ENCODE measurements around the gene LKAAEAR1. TPM values are rescaled to one million over a fixed set of nuclear protein-coding genes. Genes with fewer than 3 reads are reported as not detected.

The LKAAEAR1 gene
- total and polyA plus RNA-seq, 2 of the 13 experiments (the other 11 are each of a cell fraction or from before 2014, with no cell fraction given), result not detected

DNA sequence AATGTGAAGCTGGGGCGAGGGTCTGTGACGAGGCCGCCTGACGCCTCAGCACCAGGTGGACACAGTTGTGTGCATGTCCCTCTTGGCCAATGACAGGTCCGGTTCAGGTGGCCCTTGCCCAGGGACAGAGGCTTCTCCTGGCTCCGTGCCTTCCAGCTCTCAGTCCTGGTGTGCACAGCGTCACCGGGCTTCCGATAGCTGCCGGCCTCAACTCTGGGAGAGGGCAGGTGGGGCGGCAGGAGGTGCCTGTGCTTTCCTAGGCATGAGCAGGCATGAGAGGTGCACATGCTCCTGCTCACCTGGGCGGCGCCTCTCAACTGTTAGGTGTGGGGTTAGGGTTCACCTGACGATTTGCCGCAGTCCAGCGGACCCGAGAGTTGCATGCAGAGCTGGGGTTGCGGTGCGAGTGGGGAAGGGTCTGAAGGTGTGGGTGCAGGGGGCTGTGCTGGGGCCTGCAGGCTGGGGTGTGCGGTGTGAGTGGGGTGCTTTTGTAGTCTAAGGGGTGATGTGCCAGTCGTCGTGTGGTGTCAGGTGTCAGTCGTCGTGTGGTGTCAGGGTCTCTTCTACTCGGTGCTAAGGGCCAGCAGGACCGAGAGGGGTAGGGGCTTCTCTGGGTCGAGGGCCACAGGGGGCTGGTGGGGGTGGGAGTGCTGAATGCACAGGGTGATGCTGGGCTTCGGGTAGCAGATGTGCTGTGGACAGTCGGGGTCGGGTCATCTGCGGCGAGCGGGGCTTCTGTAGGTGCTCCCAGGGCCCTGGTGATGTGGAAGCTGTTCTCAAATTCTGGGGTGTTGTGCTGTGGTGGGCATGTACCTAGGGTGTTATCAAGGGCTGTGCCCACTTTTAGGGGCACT lies 31.0 kb downstream of the LKAAEAR1 start (continued):
- TF ChIP-seq, protein P1, sequence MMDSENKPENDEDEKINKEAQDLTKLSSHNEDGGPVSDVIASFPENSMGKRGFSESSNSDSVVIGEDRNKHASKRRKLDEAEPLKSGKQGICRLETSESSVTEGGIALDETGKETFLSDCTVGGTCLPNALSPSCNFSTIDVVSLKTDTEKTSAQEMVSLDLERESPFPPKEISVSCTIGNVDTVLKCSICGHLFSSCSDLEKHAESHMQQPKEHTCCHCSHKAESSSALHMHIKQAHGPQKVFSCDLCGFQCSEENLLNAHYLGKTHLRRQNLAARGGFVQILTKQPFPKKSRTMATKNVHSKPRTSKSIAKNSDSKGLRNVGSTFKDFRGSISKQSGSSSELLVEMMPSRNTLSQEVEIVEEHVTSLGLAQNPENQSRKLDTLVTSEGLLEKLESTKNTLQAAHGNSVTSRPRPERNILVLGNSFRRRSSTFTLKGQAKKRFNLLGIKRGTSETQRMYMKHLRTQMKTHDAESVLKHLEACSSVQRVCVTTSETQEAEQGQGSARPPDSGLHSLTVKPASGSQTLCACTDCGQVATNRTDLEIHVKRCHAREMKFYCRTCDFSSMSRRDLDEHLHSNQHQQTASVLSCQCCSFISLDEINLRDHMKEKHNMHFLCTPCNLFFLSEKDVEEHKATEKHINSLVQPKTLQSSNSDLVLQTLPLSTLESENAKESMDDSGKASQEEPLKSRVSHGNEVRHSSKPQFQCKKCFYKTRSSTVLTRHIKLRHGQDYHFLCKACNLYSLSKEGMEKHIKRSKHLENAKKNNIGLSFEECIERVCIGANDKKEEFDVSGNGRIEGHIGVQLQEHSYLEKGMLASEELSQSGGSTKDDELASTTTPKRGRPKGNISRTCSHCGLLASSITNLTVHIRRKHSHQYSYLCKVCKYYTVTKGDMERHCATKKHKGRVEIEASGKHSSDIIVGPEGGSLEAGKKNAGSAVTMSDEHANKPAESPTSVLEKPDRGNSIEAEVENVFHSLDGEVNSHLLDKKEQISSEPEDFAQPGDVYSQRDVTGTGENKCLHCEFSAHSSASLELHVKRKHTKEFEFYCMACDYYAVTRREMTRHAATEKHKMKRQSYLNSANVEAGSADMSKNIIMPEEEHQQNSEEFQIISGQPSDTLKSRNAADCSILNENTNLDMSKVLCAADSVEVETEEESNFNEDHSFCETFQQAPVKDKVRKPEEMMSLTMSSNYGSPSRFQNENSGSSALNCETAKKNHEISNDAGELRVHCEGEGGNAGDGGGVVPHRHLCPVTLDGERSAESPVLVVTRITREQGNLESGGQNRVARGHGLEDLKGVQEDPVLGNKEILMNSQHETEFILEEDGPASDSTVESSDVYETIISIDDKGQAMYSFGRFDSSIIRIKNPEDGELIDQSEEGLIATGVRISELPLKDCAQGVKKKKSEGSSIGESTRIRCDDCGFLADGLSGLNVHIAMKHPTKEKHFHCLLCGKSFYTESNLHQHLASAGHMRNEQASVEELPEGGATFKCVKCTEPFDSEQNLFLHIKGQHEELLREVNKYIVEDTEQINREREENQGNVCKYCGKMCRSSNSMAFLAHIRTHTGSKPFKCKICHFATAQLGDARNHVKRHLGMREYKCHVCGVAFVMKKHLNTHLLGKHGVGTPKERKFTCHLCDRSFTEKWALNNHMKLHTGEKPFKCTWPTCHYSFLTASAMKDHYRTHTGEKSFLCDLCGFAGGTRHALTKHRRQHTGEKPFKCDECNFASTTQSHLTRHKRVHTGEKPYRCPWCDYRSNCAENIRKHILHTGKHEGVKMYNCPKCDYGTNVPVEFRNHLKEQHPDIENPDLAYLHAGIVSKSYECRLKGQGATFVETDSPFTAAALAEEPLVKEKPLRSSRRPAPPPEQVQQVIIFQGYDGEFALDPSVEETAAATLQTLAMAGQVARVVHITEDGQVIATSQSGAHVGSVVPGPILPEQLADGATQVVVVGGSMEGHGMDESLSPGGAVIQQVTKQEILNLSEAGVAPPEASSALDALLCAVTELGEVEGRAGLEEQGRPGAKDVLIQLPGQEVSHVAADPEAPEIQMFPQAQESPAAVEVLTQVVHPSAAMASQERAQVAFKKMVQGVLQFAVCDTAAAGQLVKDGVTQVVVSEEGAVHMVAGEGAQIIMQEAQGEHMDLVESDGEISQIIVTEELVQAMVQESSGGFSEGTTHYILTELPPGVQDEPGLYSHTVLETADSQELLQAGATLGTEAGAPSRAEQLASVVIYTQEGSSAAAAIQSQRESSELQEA (CRISPR knock-in tag; IDR thresholded peaks at IDR 0.05; ENCODE audit: not compliant biosample characterization), result no peak
- TF ChIP-seq, protein P2, sequence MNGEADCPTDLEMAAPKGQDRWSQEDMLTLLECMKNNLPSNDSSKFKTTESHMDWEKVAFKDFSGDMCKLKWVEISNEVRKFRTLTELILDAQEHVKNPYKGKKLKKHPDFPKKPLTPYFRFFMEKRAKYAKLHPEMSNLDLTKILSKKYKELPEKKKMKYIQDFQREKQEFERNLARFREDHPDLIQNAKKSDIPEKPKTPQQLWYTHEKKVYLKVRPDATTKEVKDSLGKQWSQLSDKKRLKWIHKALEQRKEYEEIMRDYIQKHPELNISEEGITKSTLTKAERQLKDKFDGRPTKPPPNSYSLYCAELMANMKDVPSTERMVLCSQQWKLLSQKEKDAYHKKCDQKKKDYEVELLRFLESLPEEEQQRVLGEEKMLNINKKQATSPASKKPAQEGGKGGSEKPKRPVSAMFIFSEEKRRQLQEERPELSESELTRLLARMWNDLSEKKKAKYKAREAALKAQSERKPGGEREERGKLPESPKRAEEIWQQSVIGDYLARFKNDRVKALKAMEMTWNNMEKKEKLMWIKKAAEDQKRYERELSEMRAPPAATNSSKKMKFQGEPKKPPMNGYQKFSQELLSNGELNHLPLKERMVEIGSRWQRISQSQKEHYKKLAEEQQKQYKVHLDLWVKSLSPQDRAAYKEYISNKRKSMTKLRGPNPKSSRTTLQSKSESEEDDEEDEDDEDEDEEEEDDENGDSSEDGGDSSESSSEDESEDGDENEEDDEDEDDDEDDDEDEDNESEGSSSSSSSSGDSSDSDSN (CRISPR knock-in tag; IDR thresholded peaks at IDR 0.05), result peak; percentile 79
- TF ChIP-seq ZNF292 (CRISPR knock-in tag; IDR thresholded peaks at IDR 0.05; ENCODE audit: borderline replicate concordance, low read depth) (no peak; the same call in none of the 2 replicates), HES4 (CRISPR knock-in tag; IDR thresholded peaks at IDR 0.05; ENCODE audit: borderline replicate concordance) (peak; percentile 92), MAF1 (CRISPR knock-in tag; IDR thresholded peaks at IDR 0.05; ENCODE audit: borderline replicate concordance) (no peak), BHLHE40 (IDR thresholded peaks at IDR 0.05; ENCODE audit: low read length) (peak; percentile 34; the same call in 1 of the 2 replicates), ZSCAN20 (CRISPR knock-in tag; IDR thresholded peaks at IDR 0.05; ENCODE audit: borderline replicate concordance) (no peak), ZNF747 (CRISPR knock-in tag; IDR thresholded peaks at IDR 0.05; ENCODE audit: borderline replicate concordance) (no peak), MEF2D (CRISPR knock-in tag; IDR thresholded peaks at IDR 0.05) (0 out of 2 replicates have a peak, but pooled peaks have one; percentile 87), KDM5B (CRISPR knock-in tag; IDR thresholded peaks at IDR 0.05; ENCODE audit: borderline replicate concordance) (no peak; the same call in 1 of the 2 replicates), ZNF382 (CRISPR knock-in tag; IDR thresholded peaks at IDR 0.05; ENCODE audit: borderline replicate concordance) (no peak), ZNF850 (CRISPR knock-in tag; conservative IDR thresholded peaks at IDR 0.05) (no peak), RFXAP (CRISPR knock-in tag; IDR thresholded peaks at IDR 0.05; ENCODE audit: borderline replicate concordance) (no peak), MIXL1 (CRISPR knock-in tag; IDR thresholded peaks at IDR 0.05) (no peak), ZNF788 (CRISPR knock-in tag; IDR thresholded peaks at IDR 0.05; ENCODE audit: borderline replicate concordance) (no peak), ZNF550 (CRISPR knock-in tag; IDR thresholded peaks at IDR 0.05; ENCODE audit: borderline replicate concordance) (peak; percentile 52; the same call in 1 of the 2 replicates)

Measured in HepG2 (cell line).